Measurements from ENCODE around the gene BAMBI.

DNA sequence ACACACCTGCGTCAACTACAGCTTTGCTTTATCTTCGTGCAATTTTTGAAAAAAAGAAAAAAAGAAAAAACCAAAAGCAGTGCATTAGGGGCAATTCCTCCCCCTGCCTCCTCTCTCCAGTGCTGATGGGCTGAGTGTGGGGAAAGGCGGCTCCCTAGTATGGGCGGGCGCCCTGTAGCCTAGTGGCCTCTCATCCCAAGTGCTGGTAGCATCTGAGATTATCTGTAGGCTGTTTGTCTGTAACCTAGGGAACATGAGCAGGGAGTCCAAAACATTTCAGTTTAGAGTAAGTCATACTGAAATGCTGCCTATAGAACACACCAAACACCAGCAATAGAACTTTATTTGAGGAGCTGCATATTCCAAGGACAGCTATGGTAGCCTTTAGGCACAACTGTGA is 24.6 kb upstream of the BAMBI start:
- TF ChIP-seq GATA2 (IDR thresholded peaks at IDR 0.05; ENCODE audit: low read depth, low read length) (no peak), GATA3 (IDR thresholded peaks at IDR 0.05; ENCODE audit: low read depth, low read length) (no peak)

All from SH-SY5Y (cell line).